NOMO-1 treated with dmso at 0.1 percent for 144 hours (cell line): ENCODE data around the gene TGFB3.

ENCODE experiments used
- DNase-seq: peaks from one replicate; lab custom pipeline; 2025; ENCODE audit not compliant: unreplicated experiment; lab: John Stamatoyannopoulos, UW

The TGFB3 gene

GRCh38 chr14:75987201-75987970 is 5.6 kb upstream of the TGFB3 start:
- DNase-seq: no peak

GRCh38 chr14:75986439-75986765 is 4.6 kb upstream of the TGFB3 start:
- DNase-seq: no peak

GRCh38 chr14:75985618-75986438 is 4.0 kb upstream of the TGFB3 start, which contains the start of gene IFT43:
Gene IFT43 (plus strand): TSS chr14:75985763. CDS start chr14:75985787, 24 bp downstream.
- peak; percentile 77 for DNase-seq

GRCh38 chr14:75984674-75985073 is 2.9 kb upstream of the TGFB3 start:
- no peak for DNase-seq

- DNase-seq: no peak
Observed at GRCh38 chr14:75983019-75983358, 1.2 kb upstream of the TGFB3 start.

GRCh38 chr14:75982266-75983018 is 647 bp upstream of the TGFB3 start:
- DNase-seq: peak; percentile 67

- DNase-seq: no peak
Observed at GRCh38 chr14:75980856-75981255, 939 bp downstream of the TGFB3 start.

- no peak for DNase-seq
Observed at GRCh38 chr14:75979648-75980565, 1.9 kb downstream of the TGFB3 start.

GRCh38 chr14:75979071-75979571 is 2.7 kb downstream of the TGFB3 start:
- no peak for DNase-seq

- no peak for DNase-seq
Observed at GRCh38 chr14:75978249-75978731, 3.5 kb downstream of the TGFB3 start.

- no peak for DNase-seq
Observed at GRCh38 chr14:75977582-75977943, 4.2 kb downstream of the TGFB3 start.

- DNase-seq: no peak
Observed at GRCh38 chr14:75976826-75977581, 4.8 kb downstream of the TGFB3 start.

GRCh38 chr14:75972801-75973421 is 8.9 kb downstream of the TGFB3 start:
- no peak for DNase-seq

GRCh38 chr14:75971509-75971908 is 10.3 kb downstream of the TGFB3 start:
- DNase-seq: no peak

- DNase-seq: no peak
Observed at GRCh38 chr14:75970989-75971388, 10.8 kb downstream of the TGFB3 start.

- no peak for DNase-seq
Observed at GRCh38 chr14:75969891-75970290, 11.9 kb downstream of the TGFB3 start.

GRCh38 chr14:75969126-75969525 is 12.7 kb downstream of the TGFB3 start:
- DNase-seq: no peak

- no peak for DNase-seq
Observed at GRCh38 chr14:75968456-75968855, 13.3 kb downstream of the TGFB3 start.

GRCh38 chr14:75967866-75968265 is 13.9 kb downstream of the TGFB3 start:
- DNase-seq: no peak
